ENCODE measurements around the gene CCL22.

CCL22 gene

GRCh38 chr16:57385083-57385482 is 26.5 kb downstream of the CCL22 start:
- H3K4me3 ChIP-seq (replicated peaks in 1 of 2; ENCODE audit: low read depth in 2 of 2, low read length in 2 of 2) = no peak overlapping the region
- no peak for TF ChIP-seq CTCF (IDR thresholded peaks at IDR 0.05; ENCODE audit: low read depth, low read length)
- no peak for DNase-seq (ENCODE audit: low read depth in 2 of 2)

- H3K4me3 ChIP-seq (replicated peaks in 1 of 2; ENCODE audit: low read depth in 2 of 2, low read length in 2 of 2) = no peak overlapping the region
- no peak for TF ChIP-seq CTCF (IDR thresholded peaks at IDR 0.05; ENCODE audit: low read depth, low read length)
- peak; percentile 78 to 89 for DNase-seq (ENCODE audit: low read depth in 2 of 2)
Measured at GRCh38 chr16:57386381-57386951, 27.9 kb downstream of the CCL22 start.

GRCh38 chr16:57387598-57388354 is 29.2 kb downstream of the CCL22 start:
- no peak for DNase-seq (ENCODE audit: low read depth in 2 of 2)
- H3K4me3 ChIP-seq (replicated peaks in 1 of 2; ENCODE audit: low read depth in 2 of 2, low read length in 2 of 2) = no peak overlapping the region
- no peak for TF ChIP-seq CTCF (IDR thresholded peaks at IDR 0.05; ENCODE audit: low read depth, low read length)

GRCh38 chr16:57388359-57389086 is 29.9 kb downstream of the CCL22 start:
- no peak for TF ChIP-seq CTCF (IDR thresholded peaks at IDR 0.05; ENCODE audit: low read depth, low read length)
- DNase-seq (ENCODE audit: low read depth in 2 of 2) = no peak
- no peak overlapping the region for H3K4me3 ChIP-seq (replicated peaks in 1 of 2; ENCODE audit: low read depth in 2 of 2, low read length in 2 of 2)

- TF ChIP-seq CTCF (IDR thresholded peaks at IDR 0.05; ENCODE audit: low read depth, low read length) = no peak
- H3K4me3 ChIP-seq (replicated peaks in 1 of 2; ENCODE audit: low read depth in 2 of 2, low read length in 2 of 2) = no peak overlapping the region
- DNase-seq (ENCODE audit: low read depth in 2 of 2) = no peak
Measured at GRCh38 chr16:57389087-57389468, 30.5 kb downstream of the CCL22 start.

- H3K4me3 ChIP-seq (replicated peaks in 1 of 2; ENCODE audit: low read depth in 2 of 2, low read length in 2 of 2) = no peak overlapping the region
- no peak for TF ChIP-seq CTCF (IDR thresholded peaks at IDR 0.05; ENCODE audit: low read depth, low read length)
- peak in 1 of 2 donors; percentile 73 for DNase-seq (ENCODE audit: low read depth in 2 of 2)
Measured at GRCh38 chr16:57390636-57391295, 32.2 kb downstream of the CCL22 start.
